Activated CD4-positive, alpha-beta memory T cell treated with anti-CD3 and anti-CD28 coated beads, Interleukin-2, amount 10 ng/mL, durations not matched to agents 7 days and 5 days (primary cell): ENCODE data around the gene PRKCB. TPM values are rescaled to one million over a fixed set of nuclear protein-coding genes. Genes with fewer than 3 reads are reported as not detected.

Source experiments
- CTCF ChIA-PET: fragments of 350-600 bp; sonication (Branson Sonifier 250); formaldehyde crosslinking; loops from one replicate; lab custom pipeline; 2021; ENCODE audit warnings: antibody characterized with exemption, inconsistent platforms; lab: Charles Lee
- POLR2A ChIA-PET: fragments of 350-600 bp; sonication (Branson Sonifier 250); formaldehyde crosslinking; loops from one replicate; lab custom pipeline; 2021; ENCODE audit warnings: antibody characterized with exemption; lab: Charles Lee
- DNase-seq: peaks from one replicate; pipeline ENCODE4 v3.0.0-alpha.2; 2020
- H3K27ac Mint-ChIP-seq: one replicate; pipeline ENCODE4 v1.8.0; 2021; ENCODE audit warnings: mild to moderate bottlenecking, mixed read lengths
- H3K27me3 Mint-ChIP-seq: one replicate; pipeline ENCODE4 v1.8.0; 2021; ENCODE audit warnings: mixed read lengths
- H3K36me3 Mint-ChIP-seq: one replicate; pipeline ENCODE4 v1.8.0; 2021; ENCODE audit warnings: low read depth, mixed read lengths
- H3K4me1 Mint-ChIP-seq: one replicate; pipeline ENCODE4 v1.8.0; 2021; ENCODE audit warnings: mixed read lengths
- H3K4me3 Mint-ChIP-seq: one replicate; pipeline ENCODE4 v1.8.0; 2021; ENCODE audit warnings: mild to moderate bottlenecking, mixed read lengths
- H3K9me3 Mint-ChIP-seq: one replicate; pipeline ENCODE4 v1.8.0; 2021; ENCODE audit warnings: mixed read lengths
- total RNA-seq, 2 experiments: library from RNA; stranded (reverse); gene quantifications; one replicate each; pipeline ENCODE4 v1.2.3, GENCODE V29; 2021

PRKCB gene
- total RNA-seq, 2 experiments from 2014 or later, result 77.3 to 81.4 TPM

DNA sequence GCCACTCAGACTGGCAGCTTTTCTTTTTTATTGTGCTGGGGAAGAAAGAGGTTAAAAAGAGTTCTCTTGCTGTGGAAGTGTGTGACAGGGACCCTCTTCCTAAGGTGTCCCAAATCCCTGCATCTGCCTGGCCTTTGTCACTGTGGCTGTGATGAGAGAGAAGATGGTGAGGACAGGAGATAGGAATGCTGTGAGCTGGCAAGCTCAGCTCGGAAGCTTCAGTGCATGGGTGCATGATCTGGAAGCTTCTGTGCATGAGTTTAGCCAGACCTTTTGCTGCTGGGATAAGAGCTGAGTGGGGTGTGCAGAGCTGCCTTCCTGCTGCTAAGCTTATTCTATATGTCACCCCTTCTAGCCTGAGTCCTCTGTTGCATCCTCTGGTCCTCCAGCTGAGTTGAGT, 317.0 kb downstream of the PRKCB start:
- DNase-seq, result no peak
- CTCF ChIA-PET, result no interaction called here
- H3K4me3 Mint-ChIP-seq, result no peak overlapping the region
- POLR2A ChIA-PET, result interaction anchor here (1.4 kb wide), 1 partner anchor 10 kb away, joined by 3 read pairs; no protein-coding TSS in a partner anchor
- H3K9me3 Mint-ChIP-seq, result peaks cover 11% of the 10 kb centered on the region
- H3K27me3 Mint-ChIP-seq, result no peaks in the 10 kb centered on the region
- peaks cover 26% of the 10 kb centered on the region for H3K4me1 Mint-ChIP-seq
- H3K36me3 Mint-ChIP-seq, result peaks cover 33% of the 10 kb centered on the region
- no peak overlapping the region for H3K27ac Mint-ChIP-seq

DNA sequence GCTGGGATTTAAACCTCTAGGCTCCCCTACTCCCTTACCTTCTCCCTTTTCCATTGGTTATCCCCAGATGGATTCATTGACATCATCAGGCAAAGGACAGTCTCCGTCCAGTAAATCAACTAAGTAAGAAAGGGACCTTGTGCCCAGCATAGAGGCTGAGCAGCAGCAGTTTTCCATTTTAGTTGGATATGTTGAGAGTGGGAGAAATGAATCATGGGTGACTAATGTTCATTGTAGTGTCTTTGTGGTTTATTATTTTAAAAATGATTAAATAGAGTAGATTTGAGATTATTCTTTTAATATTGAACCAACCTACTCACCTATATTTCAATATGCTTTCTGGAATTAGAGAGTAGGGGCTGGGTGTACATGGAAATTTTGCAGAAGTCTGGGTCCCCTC, 321.0 kb downstream of the PRKCB start:
- Mint-ChIP-seq H3K27ac (no peak overlapping the region), H3K4me3 (no peak overlapping the region), H3K27me3 (no peaks in the 10 kb centered on the region), H3K9me3 (peaks cover 7% of the 10 kb centered on the region), H3K36me3 (peaks cover 34% of the 10 kb centered on the region), H3K4me1 (peaks cover 6% of the 10 kb centered on the region)
- CTCF ChIA-PET, result no interaction called here
- POLR2A ChIA-PET, result no interaction called here
- no peak for DNase-seq

DNA sequence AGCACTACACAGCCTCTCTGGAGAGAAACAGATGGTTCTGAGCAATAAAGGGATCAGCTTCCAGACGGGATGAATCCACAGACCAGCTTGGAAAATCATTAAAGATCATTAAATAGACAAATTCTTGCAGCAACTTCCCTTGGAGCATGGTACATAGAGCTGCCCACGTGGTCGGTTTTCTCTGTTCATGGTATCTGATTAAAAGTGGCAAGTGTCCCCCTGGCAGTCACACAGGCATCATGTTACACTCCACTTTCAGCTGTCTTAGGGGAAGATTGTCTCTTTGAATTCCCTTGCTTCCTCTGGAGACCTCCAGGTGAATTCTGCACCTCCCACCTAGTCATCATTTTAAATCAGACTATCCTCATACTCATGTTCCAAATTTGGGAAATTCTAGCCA, 328.2 kb downstream of the PRKCB start:
- no peaks in the 10 kb centered on the region for H3K4me1 Mint-ChIP-seq
- no peak overlapping the region for H3K27ac Mint-ChIP-seq
- no peak for DNase-seq
- H3K9me3 Mint-ChIP-seq, result no peaks in the 10 kb centered on the region
- POLR2A ChIA-PET, result interaction anchor here (1.0 to 1.1 kb wide), 2 partner anchors 9 to 93 kb away, joined by 3 read pairs; no protein-coding TSS in a partner anchor
- H3K36me3 Mint-ChIP-seq, result peaks cover 13% of the 10 kb centered on the region
- no peaks in the 10 kb centered on the region for H3K27me3 Mint-ChIP-seq
- no peak overlapping the region for H3K4me3 Mint-ChIP-seq
- CTCF ChIA-PET, result no interaction called here

DNA sequence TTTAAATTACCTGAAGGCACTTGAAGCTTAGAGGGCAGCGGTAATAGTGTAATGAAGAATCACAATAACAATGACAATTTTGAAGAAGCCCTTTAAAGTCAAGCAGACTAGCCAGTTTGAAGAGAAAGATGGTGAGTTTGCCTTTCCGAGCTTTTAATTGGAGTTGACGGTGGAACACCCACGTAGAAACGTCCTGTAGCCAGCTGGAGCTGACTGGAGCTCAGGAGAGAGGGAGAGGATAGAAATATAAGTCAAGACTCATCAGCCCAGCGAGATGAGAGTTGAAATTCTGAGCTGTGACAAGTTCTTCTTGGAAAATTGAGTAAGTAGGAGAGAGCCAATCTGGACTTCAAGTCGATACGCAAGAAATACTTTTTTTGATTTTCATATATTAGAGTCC, 328.6 kb downstream of the PRKCB start:
- Mint-ChIP-seq H3K4me3 (no peak overlapping the region), H3K27me3 (no peaks in the 10 kb centered on the region), H3K36me3 (peaks cover 11% of the 10 kb centered on the region), H3K27ac (no peak overlapping the region), H3K4me1 (no peaks in the 10 kb centered on the region), H3K9me3 (no peaks in the 10 kb centered on the region)
- DNase-seq, result no peak
- POLR2A ChIA-PET, result interaction anchor here (1.1 kb wide), 1 partner anchor 9 kb away, joined by 3 read pairs; no protein-coding TSS in a partner anchor
- CTCF ChIA-PET, result interaction anchor here (0.5 to 0.8 kb wide), 2 partner anchors 89 to 234 kb away, joined by 3 read pairs; no protein-coding TSS in a partner anchor

DNA sequence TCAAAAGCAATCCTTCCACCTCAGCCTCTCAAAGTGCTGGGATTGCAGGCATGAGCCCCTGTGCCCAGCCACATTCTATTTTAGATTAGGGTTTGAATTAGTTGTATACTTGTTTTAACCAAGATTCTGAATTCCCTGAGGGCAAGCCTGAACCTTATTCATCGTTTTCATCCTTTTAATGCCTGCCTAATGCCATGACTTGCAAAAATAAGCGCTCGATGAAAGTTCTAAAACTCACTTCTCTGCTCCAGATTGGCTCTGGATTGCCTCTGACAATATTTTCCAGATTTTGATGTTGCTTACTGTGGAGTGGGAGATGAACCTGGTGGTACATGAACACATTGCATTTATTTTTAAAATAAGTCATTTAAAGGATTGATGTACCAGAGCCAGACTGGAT, 329.5 kb downstream of the PRKCB start:
- CTCF ChIA-PET, result interaction anchor here (0.8 kb wide), 1 partner anchor 88 kb away, joined by 3 read pairs; no protein-coding TSS in a partner anchor
- H3K4me3 Mint-ChIP-seq, result no peak overlapping the region
- no peaks in the 10 kb centered on the region for H3K4me1 Mint-ChIP-seq
- no peak overlapping the region for H3K27ac Mint-ChIP-seq
- H3K36me3 Mint-ChIP-seq, result peaks cover 11% of the 10 kb centered on the region
- POLR2A ChIA-PET, result no interaction called here
- no peak for DNase-seq
- H3K27me3 Mint-ChIP-seq, result no peaks in the 10 kb centered on the region
- H3K9me3 Mint-ChIP-seq, result no peaks in the 10 kb centered on the region

DNA sequence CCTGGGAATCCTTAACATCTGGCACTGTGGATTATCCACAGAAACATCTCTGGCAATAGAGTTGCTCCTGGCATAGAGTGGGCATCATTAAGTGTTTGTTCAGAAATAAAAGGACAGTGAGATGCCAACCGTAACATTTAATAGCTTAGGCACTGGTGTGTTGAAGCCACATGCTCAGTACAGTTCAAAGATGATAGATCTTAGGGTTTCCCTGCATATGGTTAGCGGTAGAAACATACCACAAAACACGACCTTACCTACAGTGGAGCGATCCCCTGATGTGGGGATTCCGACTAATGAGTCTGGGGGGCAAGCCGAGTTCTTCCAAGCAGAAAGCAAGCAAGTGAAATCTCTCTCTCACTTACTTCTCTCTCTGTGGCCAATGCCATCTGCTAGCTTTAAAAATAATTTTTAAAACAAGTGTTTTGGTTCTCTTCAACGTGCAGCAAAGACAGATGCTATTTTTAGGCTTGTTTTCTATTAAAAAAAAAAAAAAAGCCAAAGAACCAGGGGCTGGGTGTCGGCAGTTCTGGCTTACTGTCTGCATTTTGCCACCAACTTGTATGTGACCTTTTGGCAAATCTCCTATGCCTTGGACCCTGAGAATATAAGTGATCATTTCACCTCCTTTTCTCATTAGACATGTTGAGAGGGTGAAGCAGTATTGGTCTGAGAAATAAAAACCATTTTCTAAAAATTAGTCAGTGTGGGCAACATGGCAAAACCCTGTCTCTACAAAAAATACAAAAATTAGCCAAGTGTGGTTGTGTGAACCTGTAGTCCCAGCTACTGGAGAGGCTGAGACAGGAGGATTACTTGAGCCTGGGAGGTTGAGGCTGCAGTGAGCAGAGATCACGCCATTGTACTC, 331.1 kb downstream of the PRKCB start:
- no peaks in the 10 kb centered on the region for H3K9me3 Mint-ChIP-seq
- H3K36me3 Mint-ChIP-seq, result peaks cover 16% of the 10 kb centered on the region
- ChIA-PET CTCF (no interaction called here), POLR2A (no interaction called here)
- DNase-seq, result no peak
- no peak overlapping the region for H3K27ac Mint-ChIP-seq
- no peaks in the 10 kb centered on the region for H3K4me1 Mint-ChIP-seq
- H3K4me3 Mint-ChIP-seq, result no peak overlapping the region
- no peaks in the 10 kb centered on the region for H3K27me3 Mint-ChIP-seq

DNA sequence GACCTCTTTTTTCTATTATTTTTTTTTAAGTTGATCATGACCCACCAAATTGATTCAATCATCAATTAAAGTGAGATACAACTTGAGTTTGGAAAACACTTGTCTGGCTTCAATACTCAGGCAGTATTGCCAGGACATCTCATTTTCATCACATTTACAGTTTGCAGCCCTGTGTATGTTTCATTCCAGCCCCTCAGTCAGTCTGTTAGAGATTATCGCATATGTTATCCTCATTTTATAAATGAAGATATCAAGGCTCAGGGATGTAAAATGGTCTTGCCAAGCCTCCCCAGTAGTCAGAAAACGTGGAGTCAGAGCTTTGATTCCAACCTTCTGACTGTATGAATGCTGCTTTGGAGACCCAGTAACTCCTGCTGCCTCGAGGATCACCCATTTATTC, 333.1 kb downstream of the PRKCB start:
- no peak for DNase-seq
- Mint-ChIP-seq H3K27me3 (no peaks in the 10 kb centered on the region), H3K36me3 (peaks cover 26% of the 10 kb centered on the region), H3K4me3 (no peak overlapping the region), H3K27ac (no peak overlapping the region), H3K4me1 (no peaks in the 10 kb centered on the region), H3K9me3 (no peaks in the 10 kb centered on the region)
- ChIA-PET POLR2A (no interaction called here), CTCF (no interaction called here)

DNA sequence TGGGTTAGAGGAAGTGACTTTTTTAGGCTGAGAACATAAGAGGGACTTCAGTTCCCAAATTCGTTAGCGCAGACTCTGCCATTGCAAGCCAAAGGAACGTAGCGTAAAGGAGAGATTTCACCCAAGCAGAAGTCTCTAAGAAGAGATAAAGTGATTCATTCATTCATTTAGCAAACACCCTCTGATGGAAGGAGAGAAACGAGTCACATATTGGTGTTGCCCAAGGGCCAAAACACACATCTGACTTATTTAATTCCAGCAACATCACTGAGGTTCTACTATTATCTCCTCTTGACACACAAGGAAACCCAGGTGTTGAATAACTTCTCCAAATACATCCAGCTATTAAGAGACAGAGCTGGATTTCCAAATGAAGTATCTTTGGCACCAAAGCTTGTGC, 334.6 kb downstream of the PRKCB start:
- CTCF ChIA-PET, result no interaction called here
- no peak overlapping the region for H3K27ac Mint-ChIP-seq
- peaks cover 37% of the 10 kb centered on the region for H3K36me3 Mint-ChIP-seq

DNA sequence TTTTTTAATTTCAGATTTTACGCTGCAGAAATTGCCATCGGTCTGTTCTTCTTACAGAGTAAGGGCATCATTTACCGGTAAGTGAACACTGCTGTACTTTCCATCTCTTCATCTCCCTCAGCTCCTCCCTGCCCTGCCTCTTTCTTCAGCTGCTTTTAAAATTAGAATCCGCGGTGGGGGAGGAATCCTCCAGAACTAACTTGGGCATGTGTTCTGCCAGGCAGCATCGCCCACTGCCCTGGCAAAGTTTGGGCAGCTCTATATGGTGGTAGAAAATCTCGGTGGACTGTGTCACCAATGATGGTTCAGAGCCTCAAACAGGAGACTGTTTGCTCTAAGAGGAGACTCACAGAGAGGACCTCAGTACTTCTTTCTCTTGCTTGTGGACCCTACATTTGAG, 338.7 kb downstream of the PRKCB start:
- Mint-ChIP-seq H3K4me3 (no peak overlapping the region), H3K4me1 (no peaks in the 10 kb centered on the region), H3K36me3 (peaks cover 41% of the 10 kb centered on the region), H3K9me3 (no peaks in the 10 kb centered on the region), H3K27ac (no peak overlapping the region), H3K27me3 (no peaks in the 10 kb centered on the region)
- ChIA-PET POLR2A (no interaction called here), CTCF (no interaction called here)
- no peak for DNase-seq

More for the DNA sequence above, 334.6 kb downstream of the PRKCB start:
- no peaks in the 10 kb centered on the region for H3K4me1 Mint-ChIP-seq
- POLR2A ChIA-PET, result no interaction called here
- H3K27me3 Mint-ChIP-seq, result no peaks in the 10 kb centered on the region
- no peak overlapping the region for H3K4me3 Mint-ChIP-seq
- DNase-seq, result no peak
- H3K9me3 Mint-ChIP-seq, result no peaks in the 10 kb centered on the region

DNA sequence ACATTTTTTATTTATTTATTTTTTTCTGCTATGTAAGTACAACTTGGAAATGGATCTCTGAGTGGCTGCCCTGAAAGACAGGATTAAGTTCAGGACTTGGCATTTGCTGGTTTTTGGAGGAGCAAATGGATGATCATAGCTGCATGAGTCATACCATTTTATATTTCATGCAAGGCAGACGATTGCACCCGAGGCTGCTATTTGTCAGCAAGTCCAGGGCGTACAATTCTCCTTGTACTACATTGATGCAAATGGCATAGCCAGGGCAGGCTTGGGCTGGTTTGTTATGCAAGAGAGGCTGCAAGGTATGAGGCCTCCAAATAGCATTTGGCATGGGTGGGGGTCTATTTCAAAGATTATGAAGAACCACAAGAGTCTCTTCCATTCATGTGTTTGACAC, 339.2 kb downstream of the PRKCB start:
- ChIA-PET CTCF (no interaction called here), POLR2A (no interaction called here)
- no peak overlapping the region for H3K4me3 Mint-ChIP-seq
- peaks cover 41% of the 10 kb centered on the region for H3K36me3 Mint-ChIP-seq
- H3K9me3 Mint-ChIP-seq, result no peaks in the 10 kb centered on the region
- DNase-seq, result no peak
- no peaks in the 10 kb centered on the region for H3K4me1 Mint-ChIP-seq
- no peaks in the 10 kb centered on the region for H3K27me3 Mint-ChIP-seq
- no peak overlapping the region for H3K27ac Mint-ChIP-seq

DNA sequence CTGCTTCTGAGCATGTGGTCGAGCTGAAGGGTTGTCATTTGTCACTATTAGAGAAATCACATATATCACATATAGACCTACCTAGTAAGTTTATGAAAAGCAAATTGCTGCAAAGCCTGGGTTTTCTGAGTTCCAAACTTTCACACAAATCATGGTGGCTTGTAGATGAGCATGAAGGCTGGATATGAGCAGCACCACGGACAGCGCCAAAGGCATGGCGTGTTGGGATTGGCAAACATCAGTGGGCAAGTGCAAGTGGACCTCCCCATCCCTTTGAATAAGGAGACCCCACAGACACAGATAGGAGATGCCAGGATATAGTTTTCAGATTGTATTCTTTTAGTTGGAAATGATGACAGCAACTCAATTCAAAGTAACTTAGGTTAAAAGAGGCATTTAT, 342.7 kb downstream of the PRKCB start:
- ChIA-PET POLR2A (no interaction called here), CTCF (no interaction called here)
- Mint-ChIP-seq H3K9me3 (no peaks in the 10 kb centered on the region), H3K4me1 (peaks cover 2% of the 10 kb centered on the region), H3K4me3 (no peak overlapping the region), H3K36me3 (peaks cover 44% of the 10 kb centered on the region), H3K27me3 (no peaks in the 10 kb centered on the region), H3K27ac (no peak overlapping the region)
- peak; percentile 25 for DNase-seq

DNA sequence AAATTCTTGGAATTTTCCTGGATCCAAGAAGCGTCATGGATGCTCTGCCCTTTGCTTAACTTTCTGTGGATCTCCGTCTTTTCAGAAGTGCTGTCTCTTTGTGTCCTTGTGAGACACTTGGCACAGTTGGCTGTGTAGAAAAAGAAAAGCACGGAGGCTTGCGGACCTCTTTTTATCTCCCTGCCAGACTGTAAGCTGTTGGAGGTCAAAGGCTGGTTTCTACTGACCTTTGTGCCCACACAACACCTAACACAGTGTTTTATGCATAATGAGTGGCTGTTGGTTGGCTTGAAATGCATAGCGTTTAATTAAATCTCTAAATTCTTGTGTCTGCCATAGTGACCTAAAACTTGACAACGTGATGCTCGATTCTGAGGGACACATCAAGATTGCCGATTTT, 344.7 kb downstream of the PRKCB start:
- Mint-ChIP-seq H3K36me3 (peaks cover 31% of the 10 kb centered on the region), H3K9me3 (no peaks in the 10 kb centered on the region), H3K27ac (no peak overlapping the region), H3K4me1 (peaks cover 2% of the 10 kb centered on the region), H3K27me3 (no peaks in the 10 kb centered on the region), H3K4me3 (no peak overlapping the region)
- POLR2A ChIA-PET, result no interaction called here
- CTCF ChIA-PET, result no interaction called here
- no peak for DNase-seq

DNA sequence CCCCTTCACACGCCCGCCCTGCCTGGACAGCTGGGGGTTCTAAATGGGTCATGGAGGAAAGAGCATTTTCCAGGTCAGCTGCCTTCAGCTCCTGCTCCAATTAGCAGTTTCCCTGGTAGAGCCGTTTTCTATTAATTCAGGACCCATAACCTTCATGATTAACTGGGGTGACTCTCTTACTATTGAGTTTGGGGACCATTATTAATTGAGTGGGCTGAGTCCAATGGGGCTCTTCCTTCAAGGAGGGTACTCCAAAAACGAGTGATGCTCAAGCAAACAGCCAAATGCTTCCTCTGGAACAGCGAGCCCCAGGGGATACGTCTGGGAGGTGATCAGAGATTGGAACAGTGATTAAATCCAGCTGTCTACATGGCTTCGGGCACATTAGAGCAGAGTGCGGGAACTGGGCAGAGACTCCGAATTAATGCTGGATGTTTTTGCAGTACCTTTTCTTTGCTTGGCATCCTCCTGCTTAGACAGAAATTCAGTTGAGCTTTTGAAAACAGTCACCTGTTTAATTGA, 352.3 kb downstream of the PRKCB start:
- H3K9me3 Mint-ChIP-seq, result no peaks in the 10 kb centered on the region
- no peak for DNase-seq
- POLR2A ChIA-PET, result interaction anchor here (0.7 kb wide), 1 partner anchor 9 kb away, joined by 3 read pairs; no protein-coding TSS in a partner anchor
- H3K4me1 Mint-ChIP-seq, result peaks cover 53% of the 10 kb centered on the region
- H3K4me3 Mint-ChIP-seq, result no peak overlapping the region
- CTCF ChIA-PET, result interaction anchor here (1.5 to 2.7 kb wide), 2 partner anchors 65 to 117 kb away, joined by 4 to 9 read pairs; no protein-coding TSS in a partner anchor
- peak overlapping the region; percentile 87 for H3K27ac Mint-ChIP-seq
- no peaks in the 10 kb centered on the region for H3K27me3 Mint-ChIP-seq
- peaks cover 43% of the 10 kb centered on the region for H3K36me3 Mint-ChIP-seq
